ENCODE results near the gene UTF1. TPM values are rescaled to one million over a fixed set of nuclear protein-coding genes. Genes with fewer than 3 reads are reported as not detected.

The UTF1 gene
- total RNA-seq, 3 donors from 2014 or later: not detected

DNA sequence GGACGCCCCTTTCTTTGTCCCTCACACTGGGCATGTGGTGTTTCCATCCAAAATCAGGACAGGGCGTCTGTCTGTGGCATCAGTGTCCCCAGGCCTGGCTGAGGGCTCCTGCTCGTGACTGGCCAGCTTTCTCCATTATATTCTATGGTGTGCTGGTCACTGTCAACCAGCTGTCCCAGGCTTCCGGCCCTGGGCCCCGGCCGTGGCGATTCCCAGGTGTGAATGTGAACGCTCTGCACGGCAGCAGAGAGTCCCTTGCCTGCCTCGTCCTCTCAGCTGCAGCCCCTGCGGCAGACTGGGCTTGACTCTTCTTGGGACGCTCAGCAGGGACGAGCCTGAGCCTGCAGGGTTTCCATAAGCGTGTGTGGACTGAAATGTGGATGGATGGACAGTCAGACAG lies 5.9 kb upstream of the UTF1 start:
- intact Hi-C loops (cut with DNase I, micrococcal nuclease): no loop called here
- TF ChIP-seq, protein P1, sequence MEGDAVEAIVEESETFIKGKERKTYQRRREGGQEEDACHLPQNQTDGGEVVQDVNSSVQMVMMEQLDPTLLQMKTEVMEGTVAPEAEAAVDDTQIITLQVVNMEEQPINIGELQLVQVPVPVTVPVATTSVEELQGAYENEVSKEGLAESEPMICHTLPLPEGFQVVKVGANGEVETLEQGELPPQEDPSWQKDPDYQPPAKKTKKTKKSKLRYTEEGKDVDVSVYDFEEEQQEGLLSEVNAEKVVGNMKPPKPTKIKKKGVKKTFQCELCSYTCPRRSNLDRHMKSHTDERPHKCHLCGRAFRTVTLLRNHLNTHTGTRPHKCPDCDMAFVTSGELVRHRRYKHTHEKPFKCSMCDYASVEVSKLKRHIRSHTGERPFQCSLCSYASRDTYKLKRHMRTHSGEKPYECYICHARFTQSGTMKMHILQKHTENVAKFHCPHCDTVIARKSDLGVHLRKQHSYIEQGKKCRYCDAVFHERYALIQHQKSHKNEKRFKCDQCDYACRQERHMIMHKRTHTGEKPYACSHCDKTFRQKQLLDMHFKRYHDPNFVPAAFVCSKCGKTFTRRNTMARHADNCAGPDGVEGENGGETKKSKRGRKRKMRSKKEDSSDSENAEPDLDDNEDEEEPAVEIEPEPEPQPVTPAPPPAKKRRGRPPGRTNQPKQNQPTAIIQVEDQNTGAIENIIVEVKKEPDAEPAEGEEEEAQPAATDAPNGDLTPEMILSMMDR (IDR thresholded peaks at IDR 0.05): no peak
- H3K36me3 ChIP-seq (ENCODE audit: low read depth): no peaks in the 10 kb centered on the region
- ATAC-seq (no peak), DNase-seq (no peak)
- H3K4me3 ChIP-seq: no peak overlapping the region
- H3K9me3 ChIP-seq: no peaks in the 10 kb centered on the region
- no peaks in the 10 kb centered on the region for H3K4me1 ChIP-seq (ENCODE audit: low read depth)

DNA sequence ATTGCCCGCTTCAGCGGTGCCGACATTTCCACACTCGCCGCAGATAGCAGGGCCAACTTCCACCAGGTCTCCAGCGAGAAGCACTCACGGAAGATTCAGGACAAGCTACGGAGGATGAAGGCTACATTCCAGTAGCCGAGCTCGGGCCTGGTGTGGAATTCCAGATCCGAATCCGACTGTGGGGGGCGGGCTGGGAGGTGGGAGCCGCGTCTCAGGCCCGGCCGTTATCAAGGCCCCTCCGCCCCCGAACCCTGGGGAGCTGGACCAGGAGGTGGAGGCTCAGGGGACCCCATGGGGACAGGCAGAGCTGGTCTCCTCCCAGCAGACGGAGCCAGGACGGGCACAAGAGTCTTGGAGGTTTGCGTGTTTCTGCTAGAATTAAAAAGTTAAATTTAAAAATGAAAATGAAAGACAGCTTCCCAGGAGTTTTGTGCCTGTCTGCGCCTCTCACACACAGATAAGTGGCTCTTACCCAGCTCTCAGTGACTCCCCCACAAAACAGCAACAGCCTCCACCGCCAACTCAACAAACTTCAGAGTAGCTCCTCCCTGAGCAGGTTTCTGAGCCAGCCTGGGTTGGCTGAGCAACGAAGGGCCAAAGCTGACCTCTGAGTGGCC lies 5.2 kb upstream of the UTF1 start:
- DNase-seq: no peak
- H3K9me3 ChIP-seq: no peaks in the 10 kb centered on the region
- H3K4me3 ChIP-seq: no peak overlapping the region
- H3K36me3 ChIP-seq (ENCODE audit: low read depth): no peaks in the 10 kb centered on the region
- intact Hi-C loops (cut with DNase I, micrococcal nuclease): no loop called here
- no peaks in the 10 kb centered on the region for H3K4me1 ChIP-seq (ENCODE audit: low read depth)
- TF ChIP-seq, protein P1 (IDR thresholded peaks at IDR 0.05): no peak
- ATAC-seq: no peak

GRCh38 chr10:133225707-133226191 lies 4.3 kb upstream of the UTF1 start:
- no peak for ATAC-seq
- intact Hi-C loops (cut with DNase I, micrococcal nuclease): no loop called here
- no peaks in the 10 kb centered on the region for H3K9me3 ChIP-seq
- H3K36me3 ChIP-seq (ENCODE audit: low read depth): no peaks in the 10 kb centered on the region
- no peak overlapping the region for H3K4me3 ChIP-seq
- DNase-seq: no peak
- TF ChIP-seq, protein P1 (IDR thresholded peaks at IDR 0.05): no peak
- H3K4me1 ChIP-seq (ENCODE audit: low read depth): no peaks in the 10 kb centered on the region

GRCh38 chr10:133226251-133226808 lies 3.7 kb upstream of the UTF1 start:
- DNase-seq (no peak), ATAC-seq (no peak)
- no peak overlapping the region for H3K4me3 ChIP-seq
- H3K36me3 ChIP-seq (ENCODE audit: low read depth): no peaks in the 10 kb centered on the region
- TF ChIP-seq, protein P1 (IDR thresholded peaks at IDR 0.05): no peak
- intact Hi-C loops (cut with DNase I, micrococcal nuclease): no loop called here
- no peaks in the 10 kb centered on the region for H3K9me3 ChIP-seq
- no peaks in the 10 kb centered on the region for H3K4me1 ChIP-seq (ENCODE audit: low read depth)

DNA sequence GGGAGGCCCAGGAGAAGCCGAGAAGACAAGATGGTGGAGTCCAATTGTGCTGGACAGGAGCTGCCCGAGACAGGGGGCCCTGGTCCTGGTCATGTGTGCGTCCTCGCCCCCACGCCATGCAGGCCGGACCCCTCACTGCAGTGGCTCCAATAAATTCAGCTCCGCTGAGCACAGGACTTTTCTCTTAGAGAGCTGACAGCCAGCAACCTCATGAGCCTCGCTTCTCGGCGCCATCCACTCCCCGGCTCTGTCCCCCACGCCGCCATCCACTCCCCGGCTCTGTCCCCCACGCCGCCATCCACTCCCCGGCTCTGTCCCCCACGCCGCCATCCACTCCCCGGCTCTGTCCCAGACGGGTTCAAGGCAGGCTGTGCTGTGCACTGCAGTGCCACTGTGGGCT lies 2.8 kb upstream of the UTF1 start:
- H3K4me3 ChIP-seq: no peak overlapping the region
- H3K9me3 ChIP-seq: no peaks in the 10 kb centered on the region
- TF ChIP-seq, protein P1 (IDR thresholded peaks at IDR 0.05): no peak
- intact Hi-C loops (cut with DNase I, micrococcal nuclease): no loop called here
- no peaks in the 10 kb centered on the region for H3K36me3 ChIP-seq (ENCODE audit: low read depth)
- no peak for ATAC-seq
- H3K4me1 ChIP-seq (ENCODE audit: low read depth): no peaks in the 10 kb centered on the region
- DNase-seq: no peak
